GM19397 (cell line): Measurements from ENCODE around the gene MCHR1.
"Not testable (repeated sequence)": the region's sequence is repeated elsewhere in the genome, so short reads cannot be mapped to it uniquely, and the experiment has no call there.

Experiments used
- ATAC-seq: cut with Tn5 transposase; IDR thresholded peaks from one replicate; pipeline ENCODE4 v1.9.1; 2021; ENCODE audit warnings: mild to moderate bottlenecking, moderate library complexity; ENCODE audit not compliant: unreplicated experiment

Gene MCHR1

GRCh38 chr22:40687706-40688105 is 8.4 kb downstream of the MCHR1 start:
- ATAC-seq, result no peak

GRCh38 chr22:40690370-40690769 is 11.1 kb downstream of the MCHR1 start:
- no peak for ATAC-seq

GRCh38 chr22:40691532-40691931 is 12.2 kb downstream of the MCHR1 start:
- no peak for ATAC-seq

GRCh38 chr22:40694411-40694810 is 15.1 kb downstream of the MCHR1 start:
- no peak for ATAC-seq

- ATAC-seq, result no peak
Observed at GRCh38 chr22:40701274-40701673, 22.0 kb downstream of the MCHR1 start.

GRCh38 chr22:40703174-40703573 is 23.9 kb downstream of the MCHR1 start:
- no peak for ATAC-seq

GRCh38 chr22:40703736-40704135 is 24.5 kb downstream of the MCHR1 start:
- no peak for ATAC-seq

- ATAC-seq, result no peak
Observed at GRCh38 chr22:40705918-40706682, 26.8 kb downstream of the MCHR1 start.

GRCh38 chr22:40707154-40707553 is 27.9 kb downstream of the MCHR1 start:
- ATAC-seq, result no peak

GRCh38 chr22:40708177-40708576 is 28.9 kb downstream of the MCHR1 start:
- ATAC-seq, result no peak

GRCh38 chr22:40709752-40710413 is 30.6 kb downstream of the MCHR1 start:
- ATAC-seq, result no peak

- no peak for ATAC-seq
Observed at GRCh38 chr22:40712311-40712710, 33.0 kb downstream of the MCHR1 start.

- ATAC-seq, result no peak
Observed at GRCh38 chr22:40714499-40715337, 35.4 kb downstream of the MCHR1 start.

- ATAC-seq, result no peak
Observed at GRCh38 chr22:40716116-40716515, 36.8 kb downstream of the MCHR1 start.

GRCh38 chr22:40717657-40718056 is 38.4 kb downstream of the MCHR1 start:
- not testable (repeated sequence) for ATAC-seq

- no peak for ATAC-seq
Observed at GRCh38 chr22:40718250-40719204, 39.2 kb downstream of the MCHR1 start.

- ATAC-seq, result no peak
Observed at GRCh38 chr22:40719599-40719998, 40.3 kb downstream of the MCHR1 start.

- not testable (repeated sequence) for ATAC-seq
Observed at GRCh38 chr22:40720156-40720537, 40.9 kb downstream of the MCHR1 start.

- ATAC-seq, result no peak
Observed at GRCh38 chr22:40720538-40721256, 41.4 kb downstream of the MCHR1 start.

GRCh38 chr22:40721266-40721665 is 42.0 kb downstream of the MCHR1 start:
- no peak for ATAC-seq
